ENCODE results near the gene DGLUCY.
"Not testable (repeated sequence)": the region's sequence is repeated elsewhere in the genome, so short reads cannot be mapped to it uniquely, and the experiment has no call there.

DNA sequence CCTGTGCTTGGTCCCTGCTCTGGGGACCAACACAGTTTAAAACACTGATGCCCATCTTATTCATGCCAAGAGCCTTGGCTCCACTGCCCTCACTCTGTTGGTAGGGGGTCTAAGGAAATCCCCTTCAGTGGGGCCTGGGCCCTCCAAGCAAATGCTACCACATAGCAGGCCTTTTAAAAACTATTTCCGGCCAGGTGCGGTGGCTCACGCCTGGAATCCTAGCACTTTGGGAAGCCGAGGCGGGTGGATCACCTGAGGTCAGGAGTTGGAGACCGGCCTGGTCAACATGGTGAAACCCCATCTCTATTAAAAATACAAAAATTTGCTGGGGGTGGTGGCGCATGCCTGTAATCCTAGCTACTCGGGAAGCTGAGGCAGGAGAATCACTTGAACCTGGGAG, 131.7 kb downstream of the DGLUCY start:
- TF ChIP-seq, protein P1, sequence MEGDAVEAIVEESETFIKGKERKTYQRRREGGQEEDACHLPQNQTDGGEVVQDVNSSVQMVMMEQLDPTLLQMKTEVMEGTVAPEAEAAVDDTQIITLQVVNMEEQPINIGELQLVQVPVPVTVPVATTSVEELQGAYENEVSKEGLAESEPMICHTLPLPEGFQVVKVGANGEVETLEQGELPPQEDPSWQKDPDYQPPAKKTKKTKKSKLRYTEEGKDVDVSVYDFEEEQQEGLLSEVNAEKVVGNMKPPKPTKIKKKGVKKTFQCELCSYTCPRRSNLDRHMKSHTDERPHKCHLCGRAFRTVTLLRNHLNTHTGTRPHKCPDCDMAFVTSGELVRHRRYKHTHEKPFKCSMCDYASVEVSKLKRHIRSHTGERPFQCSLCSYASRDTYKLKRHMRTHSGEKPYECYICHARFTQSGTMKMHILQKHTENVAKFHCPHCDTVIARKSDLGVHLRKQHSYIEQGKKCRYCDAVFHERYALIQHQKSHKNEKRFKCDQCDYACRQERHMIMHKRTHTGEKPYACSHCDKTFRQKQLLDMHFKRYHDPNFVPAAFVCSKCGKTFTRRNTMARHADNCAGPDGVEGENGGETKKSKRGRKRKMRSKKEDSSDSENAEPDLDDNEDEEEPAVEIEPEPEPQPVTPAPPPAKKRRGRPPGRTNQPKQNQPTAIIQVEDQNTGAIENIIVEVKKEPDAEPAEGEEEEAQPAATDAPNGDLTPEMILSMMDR (conservative IDR thresholded peaks at IDR 0.05; ENCODE audit: low read length), result not testable (repeated sequence)
- not testable (repeated sequence) for TF ChIP-seq EZH2phosphoT487 (IDR thresholded peaks at IDR 0.05; ENCODE audit: borderline replicate concordance)
